Measurements from ENCODE around the gene ABHD12.

ABHD12 gene

GRCh38 chr20:25320035-25320800 lies 70.4 kb downstream of the ABHD12 start:
- DNase-seq = no peak

- DNase-seq = no peak
Measured at GRCh38 chr20:25319241-25320034, 71.2 kb downstream of the ABHD12 start.

- DNase-seq = no peak
Measured at GRCh38 chr20:25318471-25319240, 72.0 kb downstream of the ABHD12 start.

GRCh38 chr20:25317351-25318075 lies 73.1 kb downstream of the ABHD12 start:
- DNase-seq = no peak

- peak; percentile 42 for DNase-seq
Measured at GRCh38 chr20:25316506-25317190, 74.0 kb downstream of the ABHD12 start.

- DNase-seq = peak; percentile 50
Measured at GRCh38 chr20:25315418-25316210, 75.0 kb downstream of the ABHD12 start.

- DNase-seq = peak; percentile 45
Measured at GRCh38 chr20:25314497-25315417, 75.9 kb downstream of the ABHD12 start.

- peak; percentile 37 for DNase-seq
Measured at GRCh38 chr20:25313593-25313992, 77.0 kb downstream of the ABHD12 start.

- DNase-seq = peak; percentile 45
Measured at GRCh38 chr20:25312716-25313115, 77.9 kb downstream of the ABHD12 start.

- DNase-seq = peak; percentile 31
Measured at GRCh38 chr20:25310921-25311728, 79.5 kb downstream of the ABHD12 start.

- DNase-seq = peak; percentile 76
Measured at GRCh38 chr20:25310268-25310920, 80.2 kb downstream of the ABHD12 start.

- no peak for DNase-seq
Measured at GRCh38 chr20:25309395-25310267, 81.0 kb downstream of the ABHD12 start.

- no peak for DNase-seq
Measured at GRCh38 chr20:25308671-25309394, 81.8 kb downstream of the ABHD12 start.

GRCh38 chr20:25308083-25308491 lies 82.5 kb downstream of the ABHD12 start:
- no peak for DNase-seq

- DNase-seq = no peak
Measured at GRCh38 chr20:25306991-25307903, 83.4 kb downstream of the ABHD12 start.
